HG03175 (cell line): ENCODE data around the gene LGR4.
"Not testable (repeated sequence)": the region's sequence is repeated elsewhere in the genome, so short reads cannot be mapped to it uniquely, and the experiment has no call there.

Source experiments
- ATAC-seq: cut with Tn5 transposase; IDR thresholded peaks from one replicate; pipeline ENCODE4 v1.9.1; 2021; ENCODE audit warnings: mild to moderate bottlenecking, moderate library complexity; ENCODE audit not compliant: unreplicated experiment

The LGR4 gene

DNA sequence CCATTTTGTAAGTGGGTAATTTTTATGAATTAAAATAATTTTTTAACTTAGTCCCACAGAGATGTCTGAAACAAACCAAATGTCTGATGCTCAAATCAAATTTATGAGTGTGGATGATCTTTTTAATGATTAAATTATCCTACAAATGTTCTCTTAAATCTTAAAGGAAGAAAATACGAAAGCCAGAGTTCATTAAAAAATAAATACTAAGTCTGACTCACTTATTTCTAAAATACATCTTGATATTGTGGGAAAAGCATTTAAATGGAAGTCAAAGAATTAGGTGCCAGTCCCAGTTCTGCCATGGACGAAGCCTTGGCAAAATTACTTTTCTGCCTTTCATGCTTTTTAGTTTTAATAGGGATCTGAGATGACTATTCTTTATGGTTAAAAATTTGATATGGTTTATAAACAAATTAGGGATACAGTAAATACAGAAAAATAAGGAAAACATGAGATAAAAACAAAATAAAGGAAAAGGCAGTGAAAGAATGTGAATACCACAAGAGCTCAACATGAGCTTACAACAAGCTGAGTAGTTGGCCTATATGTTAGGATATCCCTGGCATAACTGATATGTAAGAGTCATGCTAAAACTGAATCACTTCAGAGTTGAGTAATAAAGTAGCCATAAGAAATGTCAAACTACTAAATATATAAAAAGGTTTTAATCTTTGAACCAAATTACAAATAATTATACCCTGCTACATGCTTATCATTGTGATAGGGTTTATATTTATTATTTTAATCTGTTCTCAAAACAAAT, 118.8 kb downstream of the LGR4 start:
- ATAC-seq, result no peak

GRCh38 chr11:27352781-27353180, 119.8 kb downstream of the LGR4 start:
- no peak for ATAC-seq

- no peak for ATAC-seq
These were observed 122.1 kb downstream of the LGR4 start for GRCh38 chr11:27350511-27350910.

- no peak for ATAC-seq
These were observed 122.7 kb downstream of the LGR4 start for GRCh38 chr11:27349919-27350318.

- no peak for ATAC-seq
These were observed 124.2 kb downstream of the LGR4 start for GRCh38 chr11:27348340-27348873.

- ATAC-seq, result no peak
These were observed 124.9 kb downstream of the LGR4 start for GRCh38 chr11:27347359-27348339.

GRCh38 chr11:27339941-27340340, 132.6 kb downstream of the LGR4 start:
- no peak for ATAC-seq

DNA sequence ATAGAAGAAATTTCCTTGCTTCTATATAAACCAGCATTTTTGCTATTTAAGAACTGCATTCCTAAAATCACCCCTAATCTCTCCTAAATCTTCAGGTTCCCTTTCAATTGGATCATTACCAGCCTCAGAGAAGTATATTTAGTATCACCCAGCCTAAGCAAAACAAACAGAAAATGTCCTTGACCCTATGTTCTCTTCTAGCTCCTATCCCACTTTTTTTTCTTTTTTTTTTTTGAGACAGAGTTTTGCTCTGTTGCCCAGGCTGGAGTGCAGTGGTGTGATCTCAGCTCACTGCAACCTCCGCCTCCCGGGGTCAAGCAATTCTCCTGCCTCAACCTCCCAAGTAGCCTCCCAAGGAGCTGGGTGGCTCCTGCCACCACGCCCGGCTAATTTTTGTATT, 137.8 kb downstream of the LGR4 start:
- not testable (repeated sequence) for ATAC-seq

DNA sequence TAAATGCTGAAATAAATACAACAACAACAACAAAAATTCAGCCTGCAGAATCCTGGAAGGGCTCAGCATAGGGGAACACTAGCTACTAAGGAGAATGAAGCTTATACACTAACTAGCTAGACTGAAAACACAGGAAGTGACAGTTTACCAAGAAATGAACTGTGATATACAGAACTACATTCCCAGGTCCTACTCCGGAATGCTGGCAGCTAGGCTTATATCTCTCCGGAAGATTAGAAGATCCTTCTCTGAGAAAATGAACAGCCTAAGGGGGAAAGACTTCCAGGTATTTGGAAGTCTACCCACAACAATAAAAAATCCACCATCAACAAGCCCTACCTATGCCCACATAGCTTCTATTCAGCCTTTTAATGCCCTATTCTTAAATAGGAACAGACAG, 140.6 kb downstream of the LGR4 start:
- ATAC-seq, result no peak

DNA sequence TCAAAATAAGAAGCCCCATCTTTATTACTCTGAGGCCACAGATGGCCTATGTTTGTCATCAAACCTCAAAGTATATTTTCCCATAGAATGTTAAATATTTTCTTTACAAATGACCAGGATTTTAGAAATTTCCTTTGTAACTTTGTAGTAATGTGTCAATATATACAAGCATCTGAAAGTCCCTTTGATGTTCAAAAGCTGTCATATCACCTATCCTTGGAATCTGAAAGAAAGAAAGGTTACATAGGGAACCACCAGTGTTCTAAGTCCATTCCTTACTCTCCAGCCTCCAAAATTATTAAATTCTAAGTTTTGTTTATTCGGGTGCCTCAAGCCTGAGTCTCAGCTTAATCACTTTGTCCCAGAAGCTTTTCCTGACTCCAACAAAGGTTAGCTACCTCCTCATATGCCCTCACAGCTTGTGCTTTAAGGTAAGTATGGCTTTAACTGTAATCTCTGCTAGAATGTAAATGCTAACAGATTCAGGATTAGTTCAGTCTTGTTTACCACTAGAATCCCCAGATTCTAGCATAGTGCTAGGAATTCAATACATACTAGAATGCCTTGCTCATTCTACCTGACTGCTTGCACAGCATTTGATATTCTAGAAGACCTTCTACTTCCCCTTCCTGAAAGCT, 141.8 kb downstream of the LGR4 start:
- no peak for ATAC-seq

DNA sequence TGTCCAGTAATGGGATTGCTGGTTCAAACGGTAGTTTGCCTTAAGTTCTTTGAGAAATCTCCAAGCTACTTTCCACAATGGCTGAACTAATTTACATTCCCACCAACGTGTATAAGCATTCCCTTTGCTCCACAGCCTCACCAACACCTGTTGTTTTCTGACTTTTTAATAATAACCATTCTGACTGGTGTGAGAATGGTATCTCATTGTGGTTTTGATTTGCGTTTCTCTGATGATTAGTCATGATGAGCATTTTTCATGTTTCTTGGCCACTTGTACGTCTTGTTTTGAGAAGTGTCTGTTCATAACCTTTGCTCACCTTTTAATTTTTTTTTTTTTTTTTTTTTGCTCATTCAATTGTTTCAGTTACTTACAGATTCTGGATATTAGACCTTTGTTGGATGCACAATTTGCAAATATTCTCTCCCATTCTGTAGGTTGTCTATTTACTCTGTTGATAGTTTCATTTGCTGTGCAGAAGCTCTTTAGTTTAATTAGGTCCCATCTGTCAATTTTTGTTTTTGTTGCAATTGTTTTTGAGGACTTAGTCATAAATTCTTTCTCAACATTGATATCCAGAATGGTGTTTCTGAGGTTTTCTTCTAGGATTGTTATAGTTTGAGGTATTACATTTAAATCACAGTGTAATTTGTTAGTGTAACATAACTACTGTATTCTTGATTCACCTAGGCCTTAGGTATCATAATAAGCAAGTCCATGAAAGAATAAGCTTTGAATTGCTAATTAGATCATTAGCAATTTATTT, 142.5 kb downstream of the LGR4 start:
- no peak for ATAC-seq

GRCh38 chr11:27328614-27329013, 144.0 kb downstream of the LGR4 start:
- ATAC-seq, result no peak

DNA sequence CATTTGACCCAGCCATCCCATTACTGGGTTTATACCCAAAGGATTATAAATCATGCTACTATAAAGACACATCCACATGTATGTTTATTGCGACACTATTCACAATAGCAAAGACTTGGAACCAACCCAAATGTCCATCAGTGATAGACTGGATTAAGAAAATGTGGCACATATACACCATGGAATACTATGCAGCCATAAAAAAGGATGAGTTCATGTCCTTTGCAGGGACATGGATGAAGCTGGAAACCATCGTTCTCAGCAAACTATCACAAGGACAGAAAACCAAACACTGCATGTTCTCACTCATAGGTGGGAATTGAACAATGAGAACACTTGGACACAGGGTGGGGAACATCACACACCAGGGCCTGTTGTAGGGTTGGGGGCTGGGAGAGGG, 145.5 kb downstream of the LGR4 start:
- ATAC-seq, result not testable (repeated sequence)

GRCh38 chr11:27322196-27322595, 150.4 kb downstream of the LGR4 start:
- not testable (repeated sequence) for ATAC-seq

DNA sequence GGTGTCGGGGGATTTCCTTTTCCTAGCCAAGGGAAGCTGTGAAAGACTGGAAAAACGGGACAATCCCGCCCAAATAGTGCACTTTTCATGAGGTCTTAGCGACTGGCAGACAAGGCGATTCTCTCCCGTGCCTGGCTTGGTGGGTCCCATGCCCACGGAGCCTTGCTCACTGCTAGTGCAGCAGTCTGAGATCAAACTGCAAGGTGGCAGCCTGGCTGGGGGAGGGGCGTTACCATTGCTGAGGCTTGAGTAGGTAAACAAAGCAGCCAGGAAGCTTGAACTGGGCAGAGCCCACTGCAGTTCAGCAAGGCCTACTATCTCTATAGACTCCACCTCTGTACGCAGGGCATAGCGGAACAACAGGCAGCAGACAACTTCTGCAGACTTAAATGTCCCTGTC, 151.2 kb downstream of the LGR4 start:
- not testable (repeated sequence) for ATAC-seq

DNA sequence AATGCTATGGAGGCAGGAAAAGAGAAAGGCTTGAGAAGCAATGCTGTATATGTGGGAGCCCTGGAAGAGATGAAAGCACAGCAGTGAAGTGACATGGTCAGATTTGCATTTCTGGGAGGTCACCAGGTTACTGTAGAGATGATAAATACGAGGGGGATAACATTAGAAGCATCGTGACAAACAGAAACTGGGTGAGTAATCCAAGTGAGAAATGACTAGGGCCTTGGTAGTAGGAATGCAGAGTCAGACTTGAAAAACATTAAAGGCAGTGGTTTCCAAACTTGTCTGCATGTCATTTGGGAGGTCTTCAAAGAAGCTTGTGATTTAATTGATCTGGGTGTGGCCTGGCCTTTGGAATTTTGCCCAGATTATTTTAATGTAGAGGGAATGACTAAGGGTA, 153.5 kb downstream of the LGR4 start:
- peak; percentile 98 for ATAC-seq

DNA sequence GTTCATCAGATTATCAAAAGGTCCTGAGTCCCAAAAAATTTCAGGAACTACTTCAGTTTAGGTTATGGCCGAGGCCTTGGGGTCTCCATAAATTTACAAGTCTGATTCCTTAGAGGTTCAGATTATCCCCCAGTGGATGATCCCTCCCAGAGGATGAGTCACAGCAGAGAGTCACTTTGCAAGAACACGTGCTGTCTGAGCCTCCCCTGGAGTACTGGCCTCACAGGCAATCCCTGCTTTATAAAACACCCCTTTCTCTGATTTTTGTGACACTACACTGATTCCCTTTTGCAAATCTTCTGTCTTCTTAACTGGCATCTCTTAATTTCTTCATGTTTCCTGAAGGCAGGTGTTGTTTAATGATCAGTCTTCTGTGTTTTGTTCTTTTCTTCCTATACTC, 154.8 kb downstream of the LGR4 start:
- no peak for ATAC-seq
